ENCODE data around the gene NTN1. TPM values are rescaled to one million over a fixed set of nuclear protein-coding genes. Genes with fewer than 3 reads are reported as not detected.

NTN1 gene
- polyA plus RNA-seq, 3 donors: 0.03 to 0.04 TPM; not detected in 1

- Mint-ChIP-seq H3K4me1 (peaks cover 21% of the 10 kb centered on the region), H3K27me3 (ENCODE audit: low read depth in 3 of 3) (peaks cover 1 to 21% (median 19%) of the 10 kb centered on the region in 3 donors), H3K27ac (no peak overlapping the region), H3K4me3 (no peak overlapping the region), H3K9me3 (peaks cover 0 to 3% (median 0%) of the 10 kb centered on the region in 7 donors), H3K36me3 (peaks cover 0 to 8% of the 10 kb centered on the region in 2 donors)
- H3K4me2 ChIP-seq (replicated peaks; ENCODE audit: extremely low read depth, low read length, poor library complexity, severe bottlenecking): no peak overlapping the region
- TF ChIP-seq CTCF (IDR thresholded peaks at IDR 0.05): no peak
- no peak overlapping the region for H2AFZ ChIP-seq (ENCODE audit: insufficient read depth, low read depth, low read length, poor library complexity, severe bottlenecking)
- DNase-seq: no peak
- peaks cover 0 to 2% of the 10 kb centered on the region in 2 donors for H3K36me3 ChIP-seq (replicated peaks in 1 of 2; ENCODE audit: control insufficient read depth in 1 of 2, insufficient read depth in 2 of 2, low read length in 2 of 2)
- no peak overlapping the region for H3K9ac ChIP-seq (ENCODE audit: insufficient read depth, low read length, poor library complexity, severe bottlenecking)
- intact Hi-C loops (cut with micrococcal nuclease): no loop called here
- no peak overlapping the region for H3K27ac ChIP-seq (ENCODE audit: low read depth in 1 of 2, low read length in 2 of 2)
- H3K79me2 ChIP-seq (ENCODE audit: insufficient read depth, low read length): no peaks in the 10 kb centered on the region
- WGBS (ENCODE audit: insufficient coverage): 98% methylated on average over 7 of the region's 8 CpGs
- peaks cover 0 to 17% of the 10 kb centered on the region in 2 donors for H3K27me3 ChIP-seq (ENCODE audit: control insufficient read depth in 2 of 2, insufficient read depth in 2 of 2, low read length in 2 of 2)
- H3K9me3 ChIP-seq (replicated peaks in 1 of 2; ENCODE audit: control insufficient read depth in 1 of 2, insufficient read depth in 1 of 2, low read length in 2 of 2): no peaks in the 10 kb centered on the region
- H4K20me1 ChIP-seq (ENCODE audit: insufficient read depth, low read length): no peaks in the 10 kb centered on the region
- no peak overlapping the region for H3K4me3 ChIP-seq (replicated peaks in 1 of 3; ENCODE audit: low read depth in 2 of 3, low read length in 3 of 3)
- peaks cover 9 to 18% of the 10 kb centered on the region in 2 donors for H3K4me1 ChIP-seq (ENCODE audit: control insufficient read depth in 1 of 2, insufficient read depth in 2 of 2, low read length in 2 of 2)
Measured at GRCh38 chr17:9242983-9243382, 221.7 kb downstream of the NTN1 start.

- intact Hi-C loops (cut with micrococcal nuclease): no loop called here
- Mint-ChIP-seq H3K27me3 (ENCODE audit: low read depth in 3 of 3) (peaks cover 0 to 10% (median 7%) of the 10 kb centered on the region in 3 donors), H3K9me3 (no peaks in the 10 kb centered on the region), H3K4me1 (peaks cover 13% of the 10 kb centered on the region), H3K4me3 (peak overlapping the region in 1 of 2 donors; percentile 27), H3K36me3 (peaks cover 3 to 19% of the 10 kb centered on the region in 2 donors), H3K27ac (no peak overlapping the region)
- Histone ChIP-seq H3K27ac (ENCODE audit: low read depth in 1 of 2, low read length in 2 of 2) (no peak overlapping the region), H3K4me2 (replicated peaks; ENCODE audit: extremely low read depth, low read length, poor library complexity, severe bottlenecking) (no peak overlapping the region), H4K20me1 (ENCODE audit: insufficient read depth, low read length) (no peaks in the 10 kb centered on the region), H3K79me2 (ENCODE audit: insufficient read depth, low read length) (no peaks in the 10 kb centered on the region), H3K9me3 (replicated peaks in 1 of 2; ENCODE audit: control insufficient read depth in 1 of 2, insufficient read depth in 1 of 2, low read length in 2 of 2) (no peaks in the 10 kb centered on the region), H3K27me3 (ENCODE audit: control insufficient read depth in 2 of 2, insufficient read depth in 2 of 2, low read length in 2 of 2) (peaks cover 0 to 9% of the 10 kb centered on the region in 2 donors), H2AFZ (ENCODE audit: insufficient read depth, low read depth, low read length, poor library complexity, severe bottlenecking) (no peak overlapping the region), H3K9ac (ENCODE audit: insufficient read depth, low read length, poor library complexity, severe bottlenecking) (no peak overlapping the region), H3K4me3 (replicated peaks in 1 of 3; ENCODE audit: low read depth in 2 of 3, low read length in 3 of 3) (no peak overlapping the region), H3K36me3 (replicated peaks in 1 of 2; ENCODE audit: control insufficient read depth in 1 of 2, insufficient read depth in 2 of 2, low read length in 2 of 2) (peaks cover 7 to 10% of the 10 kb centered on the region in 2 donors), H3K4me1 (ENCODE audit: control insufficient read depth in 1 of 2, insufficient read depth in 2 of 2, low read length in 2 of 2) (peaks cover 4 to 11% of the 10 kb centered on the region in 2 donors)
- 92% methylated on average over 12 of the region's 21 CpGs for WGBS (ENCODE audit: insufficient coverage)
- DNase-seq: no peak
- no peak for TF ChIP-seq CTCF (IDR thresholded peaks at IDR 0.05)
Measured at GRCh38 chr17:9244066-9245052, 223.0 kb downstream of the NTN1 start.
